ENCODE measurements around the gene MYL10. TPM values are rescaled to one million over a fixed set of nuclear protein-coding genes. Genes with fewer than 3 reads are reported as not detected.
"Not testable (repeated sequence)": the region's sequence is repeated elsewhere in the genome, so short reads cannot be mapped to it uniquely, and the experiment has no call there.

Gene MYL10
- total RNA-seq, 1 donor = not detected

DNA sequence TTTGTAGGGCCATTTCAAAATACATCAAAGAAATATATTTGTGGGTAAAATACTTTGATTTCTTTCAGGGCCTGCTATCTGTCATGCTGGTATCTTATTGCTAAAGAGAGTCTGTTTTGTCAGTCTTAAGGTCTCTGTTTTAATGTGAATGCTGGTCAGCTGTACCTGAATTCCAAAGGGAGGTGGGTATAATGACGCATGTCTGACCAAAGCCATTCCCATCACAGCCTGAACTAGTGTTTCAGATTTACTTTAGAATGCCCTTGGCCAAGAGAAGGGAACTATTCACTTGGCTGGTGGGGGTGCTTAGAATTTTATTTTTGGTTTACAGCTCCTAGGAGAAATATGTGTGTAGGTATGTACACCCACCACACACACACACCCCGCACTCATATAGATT is 30.6 kb upstream of the MYL10 start:
- TF ChIP-seq, protein P1, sequence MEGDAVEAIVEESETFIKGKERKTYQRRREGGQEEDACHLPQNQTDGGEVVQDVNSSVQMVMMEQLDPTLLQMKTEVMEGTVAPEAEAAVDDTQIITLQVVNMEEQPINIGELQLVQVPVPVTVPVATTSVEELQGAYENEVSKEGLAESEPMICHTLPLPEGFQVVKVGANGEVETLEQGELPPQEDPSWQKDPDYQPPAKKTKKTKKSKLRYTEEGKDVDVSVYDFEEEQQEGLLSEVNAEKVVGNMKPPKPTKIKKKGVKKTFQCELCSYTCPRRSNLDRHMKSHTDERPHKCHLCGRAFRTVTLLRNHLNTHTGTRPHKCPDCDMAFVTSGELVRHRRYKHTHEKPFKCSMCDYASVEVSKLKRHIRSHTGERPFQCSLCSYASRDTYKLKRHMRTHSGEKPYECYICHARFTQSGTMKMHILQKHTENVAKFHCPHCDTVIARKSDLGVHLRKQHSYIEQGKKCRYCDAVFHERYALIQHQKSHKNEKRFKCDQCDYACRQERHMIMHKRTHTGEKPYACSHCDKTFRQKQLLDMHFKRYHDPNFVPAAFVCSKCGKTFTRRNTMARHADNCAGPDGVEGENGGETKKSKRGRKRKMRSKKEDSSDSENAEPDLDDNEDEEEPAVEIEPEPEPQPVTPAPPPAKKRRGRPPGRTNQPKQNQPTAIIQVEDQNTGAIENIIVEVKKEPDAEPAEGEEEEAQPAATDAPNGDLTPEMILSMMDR (IDR thresholded peaks at IDR 0.05; ENCODE audit: extremely low read depth, low read depth, low read length) = no peak
- Histone ChIP-seq H3K4me3 (ENCODE audit: insufficient read depth, low read length) (no peak overlapping the region), H3K27me3 (ENCODE audit: insufficient read depth, low read length) (peaks cover 33% of the 10 kb centered on the region), H3K36me3 (ENCODE audit: insufficient read depth, low read length) (no peaks in the 10 kb centered on the region), H3K79me2 (ENCODE audit: insufficient read depth, low read length) (no peaks in the 10 kb centered on the region), H4K20me1 (ENCODE audit: insufficient read depth, low read length) (no peaks in the 10 kb centered on the region), H3K27ac (ENCODE audit: low read depth, low read length) (no peak overlapping the region), H2AFZ (ENCODE audit: low read length) (no peak overlapping the region), H3K9me3 (ENCODE audit: low read depth, low read length) (no peaks in the 10 kb centered on the region), H3K4me2 (ENCODE audit: insufficient read depth, low read length) (no peak overlapping the region), H3K4me1 (ENCODE audit: insufficient read depth, low read length) (no peaks in the 10 kb centered on the region)
- no peak for DNase-seq (ENCODE audit: insufficient read length, low spot score, missing footprints)

DNA sequence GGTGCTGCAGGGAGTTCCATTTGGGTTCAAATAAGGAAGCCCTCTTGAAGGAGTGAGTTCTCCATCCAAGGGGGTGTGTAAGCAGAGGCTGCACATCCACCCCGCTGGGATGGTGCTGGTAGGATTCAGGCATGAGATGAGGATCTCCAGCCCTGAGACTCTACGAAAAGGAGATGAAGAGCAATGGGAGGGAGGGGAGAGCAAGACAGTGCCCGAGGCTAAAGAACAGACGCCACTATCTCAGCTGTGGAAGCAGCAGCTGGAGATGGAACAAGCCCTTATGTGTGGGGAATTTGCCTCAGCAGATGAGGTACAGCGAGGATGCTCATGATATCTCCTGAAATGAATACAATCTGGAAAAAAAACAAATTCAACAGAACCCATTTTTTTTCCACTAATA is 28.1 kb upstream of the MYL10 start:
- no peak overlapping the region for H3K27ac ChIP-seq (ENCODE audit: low read depth, low read length)
- H4K20me1 ChIP-seq (ENCODE audit: insufficient read depth, low read length) = no peaks in the 10 kb centered on the region
- H3K9me3 ChIP-seq (ENCODE audit: low read depth, low read length) = no peaks in the 10 kb centered on the region
- H3K79me2 ChIP-seq (ENCODE audit: insufficient read depth, low read length) = no peaks in the 10 kb centered on the region
- TF ChIP-seq, protein P1 (IDR thresholded peaks at IDR 0.05; ENCODE audit: extremely low read depth, low read depth, low read length) = no peak
- no peak overlapping the region for H2AFZ ChIP-seq (ENCODE audit: low read length)
- no peak overlapping the region for H3K4me2 ChIP-seq (ENCODE audit: insufficient read depth, low read length)
- H3K27me3 ChIP-seq (ENCODE audit: insufficient read depth, low read length) = peaks cover 30% of the 10 kb centered on the region
- H3K4me1 ChIP-seq (ENCODE audit: insufficient read depth, low read length) = no peaks in the 10 kb centered on the region
- H3K4me3 ChIP-seq (ENCODE audit: insufficient read depth, low read length) = no peak overlapping the region
- no peak for DNase-seq (ENCODE audit: insufficient read length, low spot score, missing footprints)
- no peaks in the 10 kb centered on the region for H3K36me3 ChIP-seq (ENCODE audit: insufficient read depth, low read length)

DNA sequence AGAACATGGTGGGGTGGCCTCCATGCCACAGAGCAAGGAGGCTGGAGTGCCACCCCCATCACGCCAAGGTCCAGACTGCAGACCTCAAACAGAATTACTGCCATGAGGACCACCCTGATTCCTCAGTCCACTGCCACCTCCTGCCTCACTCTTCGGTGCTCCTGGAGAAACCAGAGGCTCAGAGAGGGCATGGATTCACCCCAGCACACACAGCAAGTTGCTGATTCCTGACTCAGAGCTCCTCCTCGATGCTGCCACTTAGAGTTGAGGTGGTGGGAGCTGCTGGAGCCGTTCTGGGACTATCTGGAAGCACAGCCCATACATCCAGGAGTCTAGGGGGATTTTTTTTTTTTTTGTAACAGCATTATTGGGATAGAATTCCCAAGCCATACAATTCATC is 22.0 kb upstream of the MYL10 start:
- peaks cover 21% of the 10 kb centered on the region for H3K27me3 ChIP-seq (ENCODE audit: insufficient read depth, low read length)
- no peaks in the 10 kb centered on the region for H3K36me3 ChIP-seq (ENCODE audit: insufficient read depth, low read length)
- no peak overlapping the region for H3K27ac ChIP-seq (ENCODE audit: low read depth, low read length)
- TF ChIP-seq, protein P1 (IDR thresholded peaks at IDR 0.05; ENCODE audit: extremely low read depth, low read depth, low read length) = no peak
- H3K9me3 ChIP-seq (ENCODE audit: low read depth, low read length) = no peaks in the 10 kb centered on the region
- no peaks in the 10 kb centered on the region for H4K20me1 ChIP-seq (ENCODE audit: insufficient read depth, low read length)
- no peaks in the 10 kb centered on the region for H3K79me2 ChIP-seq (ENCODE audit: insufficient read depth, low read length)
- H3K4me1 ChIP-seq (ENCODE audit: insufficient read depth, low read length) = no peaks in the 10 kb centered on the region
- DNase-seq (ENCODE audit: insufficient read length, low spot score, missing footprints) = no peak
- peak overlapping the region; percentile 56 for H3K4me3 ChIP-seq (ENCODE audit: insufficient read depth, low read length)
- H2AFZ ChIP-seq (ENCODE audit: low read length) = no peak overlapping the region
- H3K4me2 ChIP-seq (ENCODE audit: insufficient read depth, low read length) = peak overlapping the region; percentile 62

DNA sequence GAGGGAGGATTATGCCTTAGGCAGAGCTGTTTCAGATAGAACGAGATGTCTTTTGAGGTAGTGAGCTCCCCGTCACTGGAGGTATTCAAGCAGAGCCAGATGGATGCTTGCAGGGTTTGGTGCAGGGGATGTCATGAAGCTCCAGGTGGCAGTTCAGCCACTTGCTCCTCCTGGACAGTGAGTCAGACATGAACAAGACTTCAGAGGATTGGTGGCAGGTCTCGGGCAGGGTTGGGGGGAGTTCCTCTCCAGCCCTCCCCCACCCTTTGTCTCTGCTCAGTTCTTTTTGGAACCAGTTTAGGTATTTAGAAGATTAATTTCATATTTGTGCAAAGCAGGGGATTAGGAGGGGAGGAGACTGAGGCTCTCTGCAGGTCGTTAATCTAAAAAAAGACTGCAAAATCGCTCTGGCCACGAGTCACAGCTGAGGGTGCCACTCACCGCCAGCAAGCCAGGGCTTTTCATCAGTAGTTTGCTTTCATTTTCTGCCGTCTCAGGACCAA is 21.5 kb upstream of the MYL10 start:
- Histone ChIP-seq H3K27ac (ENCODE audit: low read depth, low read length) (no peak overlapping the region), H3K4me3 (ENCODE audit: insufficient read depth, low read length) (peak overlapping the region; percentile 56), H3K9me3 (ENCODE audit: low read depth, low read length) (no peaks in the 10 kb centered on the region), H4K20me1 (ENCODE audit: insufficient read depth, low read length) (no peaks in the 10 kb centered on the region), H2AFZ (ENCODE audit: low read length) (no peak overlapping the region), H3K27me3 (ENCODE audit: insufficient read depth, low read length) (peaks cover 21% of the 10 kb centered on the region), H3K4me2 (ENCODE audit: insufficient read depth, low read length) (peak overlapping the region; percentile 62), H3K79me2 (ENCODE audit: insufficient read depth, low read length) (no peaks in the 10 kb centered on the region), H3K4me1 (ENCODE audit: insufficient read depth, low read length) (no peaks in the 10 kb centered on the region), H3K36me3 (ENCODE audit: insufficient read depth, low read length) (no peaks in the 10 kb centered on the region)
- TF ChIP-seq, protein P1 (IDR thresholded peaks at IDR 0.05; ENCODE audit: extremely low read depth, low read depth, low read length) = no peak
- peak; percentile 52 for DNase-seq (ENCODE audit: insufficient read length, low spot score, missing footprints)

DNA sequence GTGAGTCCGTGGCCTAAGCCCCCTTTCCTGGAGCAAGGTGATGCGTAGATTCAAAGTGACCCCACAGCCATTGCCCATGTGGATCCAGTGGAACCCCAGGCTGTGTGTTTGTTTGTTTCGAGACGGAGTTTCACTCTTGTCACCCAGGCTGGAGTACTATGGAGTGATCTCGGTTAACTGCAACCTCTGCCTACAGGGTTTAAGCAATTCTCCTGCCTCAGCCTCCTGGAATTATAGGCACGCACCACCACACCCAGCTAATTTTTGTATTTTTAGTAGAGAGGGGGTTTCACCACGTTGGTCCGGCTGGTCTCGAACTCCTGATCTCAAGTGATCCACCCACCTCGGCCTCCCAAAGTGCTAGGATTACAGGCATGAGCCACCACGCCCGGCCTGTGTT is 18.8 kb upstream of the MYL10 start:
- H3K4me3 ChIP-seq (ENCODE audit: insufficient read depth, low read length) = not testable (repeated sequence)

More for the DNA sequence above, 18.8 kb upstream of the MYL10 start:
- H3K27ac ChIP-seq (ENCODE audit: low read depth, low read length); H2AFZ ChIP-seq (ENCODE audit: low read length); H3K36me3 ChIP-seq (ENCODE audit: insufficient read depth, low read length); H3K4me1 ChIP-seq (ENCODE audit: insufficient read depth, low read length); H3K4me2 ChIP-seq (ENCODE audit: insufficient read depth, low read length); H4K20me1 ChIP-seq (ENCODE audit: insufficient read depth, low read length); DNase-seq (ENCODE audit: insufficient read length, low spot score, missing footprints); H3K9me3 ChIP-seq (ENCODE audit: low read depth, low read length); H3K79me2 ChIP-seq (ENCODE audit: insufficient read depth, low read length): not testable (repeated sequence)
- H3K27me3 ChIP-seq (ENCODE audit: insufficient read depth, low read length) = peaks cover 24% of the 10 kb centered on the region
